K562 (cell line): ENCODE measurements around the gene KRT81. TPM values are rescaled to one million over a fixed set of nuclear protein-coding genes. Genes with fewer than 3 reads are reported as not detected.

ENCODE experiments used
- ATAC-seq: fragments of 200-7000 bp; cut with Tn5 transposase; 3 replicates; pipeline ENCODE4 v1.9.1; 2020; ENCODE audit warnings: moderate library complexity
- BruUV-seq: library from RNA; stranded (reverse); fragments of 400-500 nt; replicated peaks from 2 replicates; lab custom pipeline; 2021; lab: Mats Ljungman, UMichigan
- CTCF ChIA-PET: fragments of 300-600 bp; formaldehyde crosslinking; extraction: SDS; loops from one replicate; lab custom pipeline; 2021; ENCODE audit warnings: low intra/inter-chr PET ratio; lab: Yijun Ruan, JAX
- POLR2A ChIA-PET: fragments of 300-600, 350-650 bp; sonication (Branson Sonifier 250); formaldehyde crosslinking; extraction: SDS; loops from one replicate; lab custom pipeline; 2021; ENCODE audit warnings: antibody characterized with exemption, inconsistent platforms; lab: Yijun Ruan, JAX
- DNase-seq, 4 experiments: peaks; one replicate each; pipeline versions ENCODE4 v3.0.0 to v3.0.0-alpha.2; 2011 to 2018; ENCODE audit warnings: low spot score in 3 of 4, mixed read lengths in 3 of 4; ENCODE audit errors: extremely low read depth in 1 of 4
- FAIRE-seq: peaks from 2 replicates; lab custom pipeline; 2011; peaks lifted over from hg19 to GRCh38; lab: Jason Lieb, UNC
- H2AFZ ChIP-seq: 2 replicates; pipeline ENCODE4 v1.6.0; 2011; ENCODE audit warnings: low read depth, low read length, control low read depth, inconsistent platforms
- H3K27ac ChIP-seq: fragments of 200-600 bp; 3 replicates; pipeline ENCODE4 v1.8.0; 2011; ENCODE audit warnings: low read depth, mild to moderate bottlenecking, control low read depth, inconsistent platforms, low read length, moderate library complexity, mixed read lengths; ENCODE audit errors: extremely low read depth
- H3K27me3 ChIP-seq, 2 experiments: fragments of 300-600 bp in 1 of 2; 2 replicates in 1 of 2; 3 replicates in 1 of 2; pipeline versions ENCODE4 v1.6.0 to v1.8.0; 2011; ENCODE audit warnings: inconsistent platforms in 2 of 2, low read length in 2 of 2, mild to moderate bottlenecking in 1 of 2, mixed read lengths in 1 of 2, moderate library complexity in 1 of 2; ENCODE audit not compliant: control insufficient read depth in 2 of 2, insufficient read depth in 2 of 2
- H3K36me3 ChIP-seq: fragments of 300-600 bp; 3 replicates; pipeline ENCODE4 v1.8.0; 2011; ENCODE audit warnings: mild to moderate bottlenecking, low read length, inconsistent platforms; ENCODE audit not compliant: control insufficient read depth, insufficient read depth
- H3K4me1 ChIP-seq, 2 experiments: fragments of 200-600 bp in 1 of 2; replicated peaks in 1 of 2; 2 replicates in 1 of 2; 3 replicates in 1 of 2; pipeline versions ENCODE4 v1.5.1 to v1.8.0; 2011; ENCODE audit warnings: inconsistent platforms in 2 of 2, low read length in 2 of 2, mild to moderate bottlenecking in 1 of 2, mixed read lengths in 1 of 2, moderate library complexity in 1 of 2; ENCODE audit not compliant: control insufficient read depth in 2 of 2, insufficient read depth in 2 of 2
- H3K4me2 ChIP-seq: 2 replicates; pipeline ENCODE4 v1.6.1; 2011; ENCODE audit warnings: low read length, control low read depth, inconsistent platforms, mixed read lengths; ENCODE audit not compliant: insufficient read depth
- H3K4me3 ChIP-seq: fragments of 200-600 bp; sonication (generic), shearing (Covaris generic); 2 replicates; pipeline ENCODE4 v1.5.1; 2016; ENCODE audit warnings: control low read depth, inconsistent platforms
- H3K79me2 ChIP-seq: fragments of 200-600 bp; 3 replicates; pipeline ENCODE4 v1.8.0; 2011; ENCODE audit warnings: low read length, inconsistent platforms; ENCODE audit not compliant: control insufficient read depth, insufficient read depth
- H3K9ac ChIP-seq, 2 experiments: 2 replicates each; pipeline versions ENCODE4 v1.6.0 to v1.6.1; 2011; ENCODE audit warnings: low read depth in 2 of 2, low read length in 2 of 2, control low read depth in 1 of 2, inconsistent platforms in 1 of 2, mild to moderate bottlenecking in 1 of 2, mixed read lengths in 1 of 2; ENCODE audit not compliant: insufficient read depth in 1 of 2
- H3K9me1 ChIP-seq: one replicate; pipeline ENCODE4 v1.6.0; 2011; ENCODE audit warnings: inconsistent platforms, mild to moderate bottlenecking, low read length, moderate library complexity; ENCODE audit not compliant: control insufficient read depth, insufficient read depth
- H3K9me3 ChIP-seq: replicated peaks from 2 replicates; pipeline ENCODE4 v1.5.1; 2011; ENCODE audit warnings: low read depth, low read length, inconsistent platforms; ENCODE audit not compliant: control insufficient read depth, insufficient read depth
- H4K20me1 ChIP-seq: replicated peaks from 2 replicates; pipeline ENCODE4 v1.6.1; 2011; ENCODE audit warnings: low read length, inconsistent platforms, mixed read lengths; ENCODE audit not compliant: control insufficient read depth, insufficient read depth
- EHMT2 ChIP-seq: fragments of 450-650 bp; IDR thresholded peaks from 2 replicates; pipeline ENCODE4 v1.6.1; 2018; ENCODE audit warnings: antibody characterized with exemption
- FOXM1 ChIP-seq, 2 experiments: fragments of 450-650 bp in 1 of 2; sonication (generic) in 1 of 2; formaldehyde crosslinking in 1 of 2; IDR thresholded peaks; 2 replicates each; pipeline versions ENCODE4 v1.6.1 to v1.9.0; 2017 to 2022; ENCODE audit warnings: low read depth in 2 of 2, mild to moderate bottlenecking in 2 of 2, missing genetic modification reagents in 1 of 2, moderate library complexity in 1 of 2
- HINFP ChIP-seq: fragments of 450-650 bp; conservative IDR thresholded peaks from 2 replicates; pipeline ENCODE4 v1.6.1; 2016; ENCODE audit warnings: missing genetic modification characterization, low read depth, mild to moderate bottlenecking, control low read depth, missing compliant biosample characterization
- SIN3B ChIP-seq: fragments of 450-650 bp; IDR thresholded peaks from 2 replicates; pipeline ENCODE4 v1.6.1; 2017; ENCODE audit warnings: low read depth, mild to moderate bottlenecking, moderate library complexity
- SMAD2 ChIP-seq: fragments of 150-350 bp; IDR thresholded peaks from 2 replicates; pipeline ENCODE4 v1.6.1; 2014; ENCODE audit warnings: low read depth, mild to moderate bottlenecking, low read length
- ZKSCAN8 ChIP-seq: fragments of 200-800 bp; sonication (Bioruptor generic); IDR thresholded peaks from 2 replicates; pipeline ENCODE4 v1.6.1; 2016; ENCODE audit warnings: missing genetic modification characterization, missing compliant biosample characterization
- ZNF121 ChIP-seq: sonication (generic); formaldehyde crosslinking; conservative IDR thresholded peaks from 2 replicates; pipeline ENCODE4 v1.8.0; 2022; ENCODE audit warnings: missing genetic modification reagents
- ZNF184 ChIP-seq: sonication (generic); formaldehyde crosslinking; IDR thresholded peaks from 2 replicates; pipeline ENCODE4 v1.5.0; 2020; ENCODE audit warnings: missing genetic modification reagents
- WGBS: fragments of 100-300 bp; shearing (Covaris generic); methylation state at CpG from one replicate; pipeline ENCODE4 v1.1.6; 2016; ENCODE audit warnings: low coverage, mixed read lengths; ENCODE audit not compliant: insufficient coverage; ENCODE audit errors: missing lambda C conversion rate; 5-methylcytosine and 5-hydroxymethylcytosine counted together
- in situ Hi-C: fragments of 300-500 bp; cut with MboI; formaldehyde crosslinking; loops from 4 replicates; pipeline ENCODE4 v1.15.0; 2018; ENCODE audit warnings: inconsistent platforms, mixed read lengths
- intact Hi-C: fragments of 100-400 bp; cut with micrococcal nuclease; formaldehyde crosslinking; loops from 2 replicates; pipeline ENCODE4 v1.14.2; 2022
- polyA plus RNA-seq, 8 experiments: library from polyadenylated mRNA; depleted of rRNA in 4 of 8; stranded (reverse) in 5 of 8; unstranded in 3 of 8; fragments of >200 nt; fragmentation: Nextera tagmentation in 2 of 8; fragmentation: Illumina TruSeq in 1 of 8; extraction: Ambion mirVana in 2 of 8; extraction: Trizol in 1 of 8; gene quantifications; 2 replicates each; pipeline versions ENCODE4 v1.2.1 to v1.2.3, GENCODE V29; 2011 to 2014; ENCODE audit warnings: inconsistent platforms in 1 of 8, missing spikeins in 1 of 8
- total RNA-seq, 7 experiments: library from RNA; depleted of rRNA in 6 of 7; stranded (reverse); fragments of >200 nt in 6 of 7; fragmentation: Illumina TruSeq in 2 of 7; extraction: Trizol in 2 of 7; gene quantifications; 2 replicates each; pipeline versions ENCODE4 v1.2.1 to v1.2.3, GENCODE V29; 2011 to 2021; ENCODE audit warnings: low replicate concordance in 1 of 7
- TF ChIP-seq, protein P1 (sequence below): IDR thresholded peaks from 3 replicates; pipeline ENCODE4 v1.6.1; 2011; ENCODE audit warnings: borderline replicate concordance, mild to moderate bottlenecking, moderate library complexity; ENCODE audit not compliant: insufficient read length; ENCODE audit errors: extremely low read depth

The KRT81 gene
- total and polyA plus RNA-seq, 9 of the 15 experiments (the other 6 are each of a cell fraction or from before 2014, with no cell fraction given) = 0.27 TPM; not detected in 8

DNA sequence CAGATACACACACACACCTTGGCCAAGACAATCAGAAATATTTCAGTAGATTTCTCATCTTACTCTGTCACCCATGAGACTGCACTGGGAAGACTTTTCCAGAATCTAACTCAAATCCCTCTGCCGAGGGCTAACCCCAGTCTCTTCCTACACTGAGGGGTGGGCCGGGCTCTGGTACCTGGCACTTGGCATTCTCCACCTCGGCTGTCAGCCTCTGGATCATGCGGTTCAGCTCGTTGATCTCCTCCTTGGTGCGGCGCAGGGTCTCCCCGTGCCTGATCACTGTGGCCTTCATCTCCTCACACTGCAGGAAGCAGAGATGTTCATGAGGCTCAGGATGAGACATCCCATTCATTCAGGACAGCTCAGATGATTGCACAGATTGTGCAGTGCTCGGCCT, 25.0 kb upstream of the KRT81 start:
- no peaks in the 10 kb centered on the region for H3K9me1 ChIP-seq
- intact Hi-C loops = no loop called here
- POLR2A ChIA-PET = interaction anchor here (0.6 kb wide), 1 partner anchor 14 kb away, joined by 3 read pairs; no protein-coding TSS in a partner anchor
- TF ChIP-seq FOXM1 (IDR thresholded peaks at IDR 0.05; ENCODE audit: low read depth) (no peak), FOXM1 (CRISPR knock-in tag; IDR thresholded peaks at IDR 0.05; ENCODE audit: low read depth) (no peak), SIN3B (no peak), EHMT2 (no peak), ZNF121 (CRISPR knock-in tag) (no peak), HINFP (tag) (no peak), ZNF184 (CRISPR knock-in tag) (no peak), SMAD2 (no peak), ZKSCAN8 (CRISPR knock-in tag) (no peak)
- TF ChIP-seq, protein P1, sequence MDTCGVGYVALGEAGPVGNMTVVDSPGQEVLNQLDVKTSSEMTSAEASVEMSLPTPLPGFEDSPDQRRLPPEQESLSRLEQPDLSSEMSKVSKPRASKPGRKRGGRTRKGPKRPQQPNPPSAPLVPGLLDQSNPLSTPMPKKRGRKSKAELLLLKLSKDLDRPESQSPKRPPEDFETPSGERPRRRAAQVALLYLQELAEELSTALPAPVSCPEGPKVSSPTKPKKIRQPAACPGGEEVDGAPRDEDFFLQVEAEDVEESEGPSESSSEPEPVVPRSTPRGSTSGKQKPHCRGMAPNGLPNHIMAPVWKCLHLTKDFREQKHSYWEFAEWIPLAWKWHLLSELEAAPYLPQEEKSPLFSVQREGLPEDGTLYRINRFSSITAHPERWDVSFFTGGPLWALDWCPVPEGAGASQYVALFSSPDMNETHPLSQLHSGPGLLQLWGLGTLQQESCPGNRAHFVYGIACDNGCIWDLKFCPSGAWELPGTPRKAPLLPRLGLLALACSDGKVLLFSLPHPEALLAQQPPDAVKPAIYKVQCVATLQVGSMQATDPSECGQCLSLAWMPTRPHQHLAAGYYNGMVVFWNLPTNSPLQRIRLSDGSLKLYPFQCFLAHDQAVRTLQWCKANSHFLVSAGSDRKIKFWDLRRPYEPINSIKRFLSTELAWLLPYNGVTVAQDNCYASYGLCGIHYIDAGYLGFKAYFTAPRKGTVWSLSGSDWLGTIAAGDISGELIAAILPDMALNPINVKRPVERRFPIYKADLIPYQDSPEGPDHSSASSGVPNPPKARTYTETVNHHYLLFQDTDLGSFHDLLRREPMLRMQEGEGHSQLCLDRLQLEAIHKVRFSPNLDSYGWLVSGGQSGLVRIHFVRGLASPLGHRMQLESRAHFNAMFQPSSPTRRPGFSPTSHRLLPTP = no peak
- H3K9ac ChIP-seq = no peak overlapping the region
- H3K27me3 ChIP-seq = peaks cover 4 to 61% of the 10 kb centered on the region in 2 experiments; a peak in 4 of 5 replicates
- no peak for FAIRE-seq
- no peaks in the 10 kb centered on the region for H3K36me3 ChIP-seq
- in situ Hi-C loops = loop anchor here (5.0 kb wide), 1 partner anchor 99 kb away; no protein-coding TSS in a partner anchor
- no peak overlapping the region for H3K4me3 ChIP-seq
- H3K27ac ChIP-seq = no peak overlapping the region
- CTCF ChIA-PET = no interaction called here
- no peak for ATAC-seq
- no peaks in the 10 kb centered on the region; the same call in 1 of the 2 replicates for H4K20me1 ChIP-seq
- BruUV-seq = no TSS peak
- no peaks in the 10 kb centered on the region for H3K4me1 ChIP-seq
- no peaks in the 10 kb centered on the region for H3K79me2 ChIP-seq
- no peak overlapping the region for H2AFZ ChIP-seq
- H3K4me2 ChIP-seq = no peak overlapping the region
- whole genome bisulfite sequencing = 9% methylated on average over 9 of the region's 9 CpGs
- no peaks in the 10 kb centered on the region for H3K9me3 ChIP-seq
- no peak for DNase-seq
